ENCODE measurements around the gene ZFAND3.
"Not testable (repeated sequence)": the region's sequence is repeated elsewhere in the genome, so short reads cannot be mapped to it uniquely, and the experiment has no call there.

Gene ZFAND3

GRCh38 chr6:37875561-37876309 is 56.2 kb downstream of the ZFAND3 start:
- DNase-seq (ENCODE audit: low spot score) = no peak
- TF ChIP-seq CTCF (IDR thresholded peaks at IDR 0.05; ENCODE audit: borderline replicate concordance, control extremely low read depth, extremely low read depth, insufficient read depth, missing control alignments) = no peak
- in situ Hi-C loops (cut with MboI; ENCODE audit: low sequenced_read_pairs, unreplicated experiment) = no loop called here

- DNase-seq (ENCODE audit: low spot score) = no peak
- in situ Hi-C loops (cut with MboI; ENCODE audit: low sequenced_read_pairs, unreplicated experiment) = no loop called here
- TF ChIP-seq CTCF (IDR thresholded peaks at IDR 0.05; ENCODE audit: borderline replicate concordance, control extremely low read depth, extremely low read depth, insufficient read depth, missing control alignments) = no peak
Measured at GRCh38 chr6:37876843-37877242, 57.3 kb downstream of the ZFAND3 start.

- DNase-seq (ENCODE audit: low spot score) = no peak
- no peak for TF ChIP-seq CTCF (IDR thresholded peaks at IDR 0.05; ENCODE audit: borderline replicate concordance, control extremely low read depth, extremely low read depth, insufficient read depth, missing control alignments)
- in situ Hi-C loops (cut with MboI; ENCODE audit: low sequenced_read_pairs, unreplicated experiment) = no loop called here
Measured at GRCh38 chr6:37877373-37878149, 58.0 kb downstream of the ZFAND3 start.

GRCh38 chr6:37878150-37878710 is 58.7 kb downstream of the ZFAND3 start:
- in situ Hi-C loops (cut with MboI; ENCODE audit: low sequenced_read_pairs, unreplicated experiment) = no loop called here
- DNase-seq (ENCODE audit: low spot score) = no peak
- TF ChIP-seq CTCF (IDR thresholded peaks at IDR 0.05; ENCODE audit: borderline replicate concordance, control extremely low read depth, extremely low read depth, insufficient read depth, missing control alignments) = no peak

- DNase-seq (ENCODE audit: low spot score); in situ Hi-C loops (cut with MboI; ENCODE audit: low sequenced_read_pairs, unreplicated experiment): not testable (repeated sequence)
Measured at GRCh38 chr6:37880602-37881001, 61.1 kb downstream of the ZFAND3 start.

GRCh38 chr6:37882292-37882691 is 62.8 kb downstream of the ZFAND3 start:
- TF ChIP-seq CTCF (IDR thresholded peaks at IDR 0.05; ENCODE audit: borderline replicate concordance, control extremely low read depth, extremely low read depth, insufficient read depth, missing control alignments) = no peak
- no peak for DNase-seq (ENCODE audit: low spot score)
- in situ Hi-C loops (cut with MboI; ENCODE audit: low sequenced_read_pairs, unreplicated experiment) = no loop called here

Measured in GM13976 (cell line).